IMR-90 (cell line): ENCODE data around the gene PPP1CB. TPM values are rescaled to one million over a fixed set of nuclear protein-coding genes. Genes with fewer than 3 reads are reported as not detected.

Source experiments
- ATAC-seq: fragments of 200-7000 bp; cut with Tn5 transposase; 2 replicates; pipeline ENCODE4 v1.9.1; 2020; ENCODE audit warnings: low read depth, mild to moderate bottlenecking, moderate library complexity
- BruUV-seq: library from RNA; stranded (reverse); fragments of 400-500 nt; replicated peaks from 2 replicates; lab custom pipeline; 2021; lab: Mats Ljungman, UMichigan
- CTCF ChIA-PET: fragments of 300-600 bp; formaldehyde crosslinking; extraction: SDS; loops from one replicate; lab custom pipeline; 2021; ENCODE audit warnings: antibody characterized with exemption; lab: Yijun Ruan, JAX
- POLR2A ChIA-PET: fragments of 300-600 bp; sonication (Branson Sonifier 250); formaldehyde crosslinking; loops from one replicate; lab custom pipeline; 2022; ENCODE audit warnings: antibody characterized with exemption; ENCODE audit not compliant: unreplicated experiment; lab: Charles Lee
- DNase-seq: peaks from one replicate; pipeline ENCODE4 v3.0.0; 2013
- H2AFZ ChIP-seq: replicated peaks from 2 replicates; pipeline ENCODE3; 2013; ENCODE audit warnings: low read length, mild to moderate bottlenecking; ENCODE audit not compliant: poor library complexity
- H2AK5ac ChIP-seq: 2 replicates; pipeline ENCODE4 v1.6.1; 2013; ENCODE audit warnings: low read depth, low read length, inconsistent platforms
- H2AK9ac ChIP-seq: replicated peaks from 2 replicates; pipeline ENCODE3; 2013; ENCODE audit warnings: mild to moderate bottlenecking, low read depth, low read length, moderate library complexity; ENCODE audit not compliant: poor library complexity
- H2BK120ac ChIP-seq: 2 replicates; pipeline ENCODE4 v1.6.1; 2013; ENCODE audit warnings: low read depth, low read length, inconsistent platforms
- H2BK15ac ChIP-seq: 3 replicates; pipeline ENCODE4 v1.6.1; 2013; ENCODE audit warnings: low read depth, low read length, inconsistent platforms
- H2BK20ac ChIP-seq: 2 replicates; pipeline ENCODE4 v1.6.1; 2013; ENCODE audit warnings: low read depth, mild to moderate bottlenecking, inconsistent platforms, low read length, moderate library complexity
- H2BK5ac ChIP-seq: 2 replicates; pipeline ENCODE4 v1.6.1; 2013; ENCODE audit warnings: mild to moderate bottlenecking, low read depth, low read length, inconsistent platforms; ENCODE audit not compliant: poor library complexity, severe bottlenecking
- H3K14ac ChIP-seq: replicated peaks from 2 replicates; pipeline ENCODE4 v1.6.1; 2013; ENCODE audit warnings: low read depth, low read length, inconsistent platforms
- H3K18ac ChIP-seq: 2 replicates; pipeline ENCODE4 v1.6.1; 2013; ENCODE audit warnings: low read depth, low read length, control low read depth
- H3K23ac ChIP-seq: 2 replicates; pipeline ENCODE4 v1.6.1; 2013; ENCODE audit warnings: low read depth, low read length, inconsistent platforms
- H3K27ac ChIP-seq: 2 replicates; pipeline ENCODE4 v1.5.1; 2013; ENCODE audit warnings: mild to moderate bottlenecking, control low read depth, low read length; ENCODE audit not compliant: insufficient read depth
- H3K27me3 ChIP-seq: 2 replicates; pipeline ENCODE4 v1.6.1; 2013; ENCODE audit warnings: low read length; ENCODE audit not compliant: control insufficient read depth, insufficient read depth
- H3K36me3 ChIP-seq: 2 replicates; pipeline ENCODE4 v1.6.1; 2013; ENCODE audit warnings: low read length, mixed read lengths; ENCODE audit not compliant: control insufficient read depth, insufficient read depth
- H3K4ac ChIP-seq: 2 replicates; pipeline ENCODE4 v1.6.1; 2013; ENCODE audit warnings: low read depth, low read length, inconsistent platforms
- H3K4me1 ChIP-seq: 2 replicates; pipeline ENCODE4 v1.6.1; 2013; ENCODE audit warnings: low read length, mixed read lengths; ENCODE audit not compliant: control insufficient read depth, insufficient read depth
- H3K4me2 ChIP-seq: 2 replicates; pipeline ENCODE4 v1.6.1; 2013; ENCODE audit warnings: low read depth, mild to moderate bottlenecking, control low read depth, low read length, moderate library complexity
- H3K4me3 ChIP-seq: 2 replicates; pipeline ENCODE4 v1.5.1; 2013; ENCODE audit warnings: low read depth, mild to moderate bottlenecking, control low read depth, low read length, moderate library complexity; ENCODE audit not compliant: insufficient read depth
- H3K56ac ChIP-seq: 2 replicates; pipeline ENCODE4 v1.6.1; 2013; ENCODE audit warnings: low read length, inconsistent platforms; ENCODE audit not compliant: insufficient read depth; ENCODE audit errors: extremely low read depth
- H3K79me1 ChIP-seq, 2 experiments: 2 replicates each; pipeline ENCODE4 v1.6.1; 2013; ENCODE audit warnings: low read length in 2 of 2, inconsistent platforms in 1 of 2, low read depth in 1 of 2
- H3K9ac ChIP-seq: 2 replicates; pipeline ENCODE4 v1.6.1; 2013; ENCODE audit warnings: low read depth, low read length, control low read depth
- H3K9me1 ChIP-seq: 2 replicates; pipeline ENCODE4 v1.6.1; 2013; ENCODE audit warnings: low read length, inconsistent platforms; ENCODE audit not compliant: insufficient read depth
- H3K9me3 ChIP-seq: 2 replicates; pipeline ENCODE4 v1.6.1; 2013; ENCODE audit warnings: low read length; ENCODE audit not compliant: control insufficient read depth, insufficient read depth
- H4K20me1 ChIP-seq: 2 replicates; pipeline ENCODE4 v1.6.1; 2013; ENCODE audit warnings: low read length, inconsistent platforms; ENCODE audit not compliant: insufficient read depth
- H4K5ac ChIP-seq: 2 replicates; pipeline ENCODE4 v1.6.1; 2013; ENCODE audit warnings: mild to moderate bottlenecking, low read depth, low read length, control low read depth
- H4K8ac ChIP-seq, 2 experiments: 2 replicates each; pipeline ENCODE4 v1.6.1; 2013; ENCODE audit warnings: low read depth in 2 of 2, low read length in 2 of 2, control low read depth in 1 of 2, inconsistent platforms in 1 of 2
- H4K91ac ChIP-seq: 2 replicates; pipeline ENCODE4 v1.6.1; 2013; ENCODE audit warnings: low read depth, low read length, inconsistent platforms; ENCODE audit not compliant: insufficient read depth
- BHLHE40 ChIP-seq: fragments of 150-350 bp; IDR thresholded peaks from 2 replicates; pipeline ENCODE4 v1.6.1; 2016; ENCODE audit warnings: mild to moderate bottlenecking, low read depth, low read length
- CEBPB ChIP-seq: IDR thresholded peaks from 2 replicates; pipeline ENCODE4 v1.6.1; 2012; ENCODE audit warnings: low read depth, low read length, improper control_type of control experiment
- CHD1 ChIP-seq: IDR thresholded peaks from 2 replicates; pipeline ENCODE4 v1.6.1; 2012; ENCODE audit warnings: low read depth, low read length, improper control_type of control experiment
- FOS ChIP-seq: fragments of 150-350 bp; IDR thresholded peaks from 2 replicates; pipeline ENCODE4 v1.6.1; 2016; ENCODE audit warnings: low read depth, low read length
- MAFK ChIP-seq: IDR thresholded peaks from 2 replicates; pipeline ENCODE4 v1.6.1; 2012; ENCODE audit warnings: low read depth, low read length, improper control_type of control experiment
- MAZ ChIP-seq: IDR thresholded peaks from 2 replicates; pipeline ENCODE4 v1.6.1; 2012; ENCODE audit warnings: low read depth, mild to moderate bottlenecking, low read length, improper control_type of control experiment, moderate library complexity, borderline replicate concordance
- MXI1 ChIP-seq: IDR thresholded peaks from 2 replicates; pipeline ENCODE4 v1.6.1; 2012; ENCODE audit warnings: low read depth, mild to moderate bottlenecking, low read length, moderate library complexity, borderline replicate concordance
- NFE2L2 ChIP-seq: fragments of 150-350 bp; IDR thresholded peaks from 2 replicates; pipeline ENCODE4 v1.6.1; 2016; ENCODE audit warnings: low read depth, mild to moderate bottlenecking, low read length
- POLR2A ChIP-seq: IDR thresholded peaks from 2 replicates; pipeline ENCODE4 v1.6.1; 2012; ENCODE audit warnings: mild to moderate bottlenecking, low read depth, low read length
- RAD21 ChIP-seq: IDR thresholded peaks from 2 replicates; pipeline ENCODE4 v1.6.1; 2012; ENCODE audit warnings: low read length, improper control_type of control experiment
- RCOR1 ChIP-seq: IDR thresholded peaks from 2 replicates; pipeline ENCODE4 v1.6.1; 2012; ENCODE audit warnings: mild to moderate bottlenecking, low read length, improper control_type of control experiment; ENCODE audit not compliant: insufficient replicate concordance
- RFX5 ChIP-seq: IDR thresholded peaks from 2 replicates; pipeline ENCODE4 v1.8.0; 2012; ENCODE audit warnings: low read depth, mild to moderate bottlenecking, low read length, moderate library complexity
- SMC3 ChIP-seq: fragments of 150-350 bp; IDR thresholded peaks from 2 replicates; pipeline ENCODE4 v1.6.1; 2016; ENCODE audit warnings: low read depth, mild to moderate bottlenecking, antibody characterized with exemption, low read length, moderate library complexity
- WGBS, 2 experiments: methylation state at CpG; one replicate each; pipeline versions ENCODE4 v1.1.5 to v1.1.7; 2013; ENCODE audit warnings: missing lambda C conversion rate in 2 of 2; ENCODE audit not compliant: insufficient read length in 1 of 2; ENCODE audit errors: extremely low coverage in 2 of 2; 5-methylcytosine and 5-hydroxymethylcytosine counted together
- dilution Hi-C: fragments of 300-500 bp; cut with HindIII; formaldehyde crosslinking; loops from one replicate; pipeline ENCODE4 v1.14.3; 2018; ENCODE audit warnings: low sequenced_read_pairs; ENCODE audit not compliant: unreplicated experiment
- in situ Hi-C: fragments of 300-500 bp; cut with MboI; formaldehyde crosslinking; loops from 3 replicates; pipeline ENCODE4 v1.14.3; 2019; ENCODE audit warnings: low sequenced_read_pairs, inconsistent platforms, mixed read lengths
- intact Hi-C: fragments of 100-400 bp; cut with micrococcal nuclease; formaldehyde crosslinking; loops from 2 replicates; pipeline ENCODE4 v1.10.0; 2022
- polyA plus RNA-seq, 3 experiments: library from polyadenylated mRNA; depleted of rRNA; stranded (reverse); fragments of >200 nt; gene quantifications; 2 replicates each; pipeline ENCODE4 v1.2.3, GENCODE V29; 2012; ENCODE audit warnings: low replicate concordance in 1 of 3
- total RNA-seq: library from RNA; depleted of rRNA; stranded (reverse); fragments of >200 nt; gene quantifications from 2 replicates; pipeline ENCODE4 v1.2.3, GENCODE V29; 2012
- TF ChIP-seq, protein P1 (sequence below): conservative IDR thresholded peaks from 2 replicates; pipeline ENCODE4 v1.5.1; 2012; ENCODE audit warnings: mild to moderate bottlenecking, low read depth, low read length, improper control_type of control experiment
- TF ChIP-seq, protein P2 (sequence below): fragments of 150-350 bp; IDR thresholded peaks from 2 replicates; pipeline ENCODE4 v1.6.1; 2017; ENCODE audit warnings: mild to moderate bottlenecking, antibody characterized with exemption, low read length, low read depth

The PPP1CB gene
- total and polyA plus RNA-seq, 2 of the 4 experiments (the other 2 are of a cell fraction): 37.7 to 111 TPM

- DNase-seq (no peak), ATAC-seq (no peak)
- Histone ChIP-seq H3K27ac (no peak overlapping the region), H4K91ac (no peak overlapping the region), H3K4ac (no peak overlapping the region), H3K27me3 (no peaks in the 10 kb centered on the region), H3K23ac (no peak overlapping the region), H4K5ac (no peak overlapping the region), H3K4me1 (no peaks in the 10 kb centered on the region; the same call in 1 of the 2 replicates), H3K18ac (no peak overlapping the region), H2AK9ac (no peak overlapping the region), H3K9me3 (no peaks in the 10 kb centered on the region), H3K14ac (no peak overlapping the region), H3K36me3 (no peaks in the 10 kb centered on the region), H2AFZ (no peak overlapping the region), H3K9me1 (peaks cover 3% of the 10 kb centered on the region; the same call in 1 of the 2 replicates), H2BK5ac (no peak overlapping the region), H2BK120ac (no peak overlapping the region), H3K4me2 (no peak overlapping the region), H3K79me1 (peaks cover 0 to 68% of the 10 kb centered on the region in 2 experiments; a peak in 3 of 4 replicates), H3K4me3 (no peak overlapping the region), H3K56ac (no peak overlapping the region), H2BK20ac (no peak overlapping the region), H4K20me1 (peaks cover 97% of the 10 kb centered on the region), H2AK5ac (no peak overlapping the region), H3K9ac (no peak overlapping the region), H4K8ac (no peak overlapping the region), H2BK15ac (no peak overlapping the region)
- intact Hi-C loops (no loop called here), in situ Hi-C loops (no loop called here), dilution Hi-C loops (no loop called here)
- TF ChIP-seq RCOR1: no peak
- TF ChIP-seq CEBPB: no peak
- TF ChIP-seq, protein P1, sequence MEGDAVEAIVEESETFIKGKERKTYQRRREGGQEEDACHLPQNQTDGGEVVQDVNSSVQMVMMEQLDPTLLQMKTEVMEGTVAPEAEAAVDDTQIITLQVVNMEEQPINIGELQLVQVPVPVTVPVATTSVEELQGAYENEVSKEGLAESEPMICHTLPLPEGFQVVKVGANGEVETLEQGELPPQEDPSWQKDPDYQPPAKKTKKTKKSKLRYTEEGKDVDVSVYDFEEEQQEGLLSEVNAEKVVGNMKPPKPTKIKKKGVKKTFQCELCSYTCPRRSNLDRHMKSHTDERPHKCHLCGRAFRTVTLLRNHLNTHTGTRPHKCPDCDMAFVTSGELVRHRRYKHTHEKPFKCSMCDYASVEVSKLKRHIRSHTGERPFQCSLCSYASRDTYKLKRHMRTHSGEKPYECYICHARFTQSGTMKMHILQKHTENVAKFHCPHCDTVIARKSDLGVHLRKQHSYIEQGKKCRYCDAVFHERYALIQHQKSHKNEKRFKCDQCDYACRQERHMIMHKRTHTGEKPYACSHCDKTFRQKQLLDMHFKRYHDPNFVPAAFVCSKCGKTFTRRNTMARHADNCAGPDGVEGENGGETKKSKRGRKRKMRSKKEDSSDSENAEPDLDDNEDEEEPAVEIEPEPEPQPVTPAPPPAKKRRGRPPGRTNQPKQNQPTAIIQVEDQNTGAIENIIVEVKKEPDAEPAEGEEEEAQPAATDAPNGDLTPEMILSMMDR: no peak
- no peak for TF ChIP-seq BHLHE40
- no peak for TF ChIP-seq MAZ
- TF ChIP-seq RAD21: no peak
- no peak for TF ChIP-seq NFE2L2
- TF ChIP-seq CHD1: no peak
- TF ChIP-seq MAFK: no peak
- TF ChIP-seq SMC3: no peak
- TF ChIP-seq MXI1: no peak
- no peak for TF ChIP-seq RFX5
- TF ChIP-seq FOS: no peak
- TF ChIP-seq, protein P2, sequence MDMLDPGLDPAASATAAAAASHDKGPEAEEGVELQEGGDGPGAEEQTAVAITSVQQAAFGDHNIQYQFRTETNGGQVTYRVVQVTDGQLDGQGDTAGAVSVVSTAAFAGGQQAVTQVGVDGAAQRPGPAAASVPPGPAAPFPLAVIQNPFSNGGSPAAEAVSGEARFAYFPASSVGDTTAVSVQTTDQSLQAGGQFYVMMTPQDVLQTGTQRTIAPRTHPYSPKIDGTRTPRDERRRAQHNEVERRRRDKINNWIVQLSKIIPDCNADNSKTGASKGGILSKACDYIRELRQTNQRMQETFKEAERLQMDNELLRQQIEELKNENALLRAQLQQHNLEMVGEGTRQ: no peak
- no peak for TF ChIP-seq POLR2A
- WGBS, 2 experiments: no CpG with 5 or more reads among the region's 5 CpGs
- ChIA-PET CTCF (no interaction called here), POLR2A (no interaction called here)
- BruUV-seq: no TSS peak
These were observed 17.3 kb downstream of the PPP1CB start for GRCh38 chr2:28768952-28769351.
